Testis (tissue), 2 donors: ENCODE results near the gene AKIRIN1.

Experiments
- POLR2A ChIP-seq: fragments of 450-650 bp; IDR thresholded peaks from one replicate; pipeline ENCODE4 v1.6.1; 2017; ENCODE audit warnings: antibody characterized with exemption, mild to moderate bottlenecking, moderate library complexity
- TF ChIP-seq, protein P1 (sequence below), 3 experiments: fragments of 450-650 bp in 2 of 3; fragments of 200-600 bp in 1 of 3; sonication (generic) in 1 of 3; IDR thresholded peaks; one replicate each; pipeline ENCODE4 v1.5.1; 2016 to 2019; ENCODE audit warnings: antibody characterized with exemption in 3 of 3, mild to moderate bottlenecking in 2 of 3, moderate library complexity in 1 of 3

DNA sequence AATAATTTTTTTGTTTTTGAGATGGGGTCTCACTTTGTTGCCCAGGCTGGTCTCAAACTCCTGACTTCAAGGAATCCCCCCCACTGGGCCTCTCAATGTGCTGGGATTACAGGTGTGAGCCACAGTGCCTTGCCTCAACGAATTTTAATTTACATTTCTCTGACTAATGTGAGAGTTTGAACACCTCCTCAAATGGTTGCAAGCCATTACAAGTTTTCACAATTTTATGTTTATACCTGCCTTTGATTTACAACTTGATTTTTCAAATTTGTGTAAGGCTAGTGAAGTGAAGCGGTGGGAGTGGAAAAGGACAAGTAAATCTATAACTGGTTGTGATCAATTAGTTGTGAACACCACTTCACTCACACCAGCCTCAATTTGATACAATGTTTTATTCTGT is 40.5 kb upstream of the AKIRIN1 start:
- TF ChIP-seq, protein P1, sequence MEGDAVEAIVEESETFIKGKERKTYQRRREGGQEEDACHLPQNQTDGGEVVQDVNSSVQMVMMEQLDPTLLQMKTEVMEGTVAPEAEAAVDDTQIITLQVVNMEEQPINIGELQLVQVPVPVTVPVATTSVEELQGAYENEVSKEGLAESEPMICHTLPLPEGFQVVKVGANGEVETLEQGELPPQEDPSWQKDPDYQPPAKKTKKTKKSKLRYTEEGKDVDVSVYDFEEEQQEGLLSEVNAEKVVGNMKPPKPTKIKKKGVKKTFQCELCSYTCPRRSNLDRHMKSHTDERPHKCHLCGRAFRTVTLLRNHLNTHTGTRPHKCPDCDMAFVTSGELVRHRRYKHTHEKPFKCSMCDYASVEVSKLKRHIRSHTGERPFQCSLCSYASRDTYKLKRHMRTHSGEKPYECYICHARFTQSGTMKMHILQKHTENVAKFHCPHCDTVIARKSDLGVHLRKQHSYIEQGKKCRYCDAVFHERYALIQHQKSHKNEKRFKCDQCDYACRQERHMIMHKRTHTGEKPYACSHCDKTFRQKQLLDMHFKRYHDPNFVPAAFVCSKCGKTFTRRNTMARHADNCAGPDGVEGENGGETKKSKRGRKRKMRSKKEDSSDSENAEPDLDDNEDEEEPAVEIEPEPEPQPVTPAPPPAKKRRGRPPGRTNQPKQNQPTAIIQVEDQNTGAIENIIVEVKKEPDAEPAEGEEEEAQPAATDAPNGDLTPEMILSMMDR (IDR thresholded peaks at IDR 0.05), result no peak
- no peak for TF ChIP-seq POLR2A
